IPS DF 4.7 (cell line): ENCODE results near the gene ARHGEF4.

Experiments
- DNase-seq: peaks from one replicate; pipeline ENCODE4 v3.0.0-alpha.2; 2013; ENCODE audit warnings: low spot score; ENCODE audit errors: extremely low read depth

ARHGEF4 gene

GRCh38 chr2:130849896-130850787 lies 13.4 kb downstream of the ARHGEF4 start:
- DNase-seq, result no peak

GRCh38 chr2:130850788-130851623 lies 14.3 kb downstream of the ARHGEF4 start:
- DNase-seq, result no peak

DNA sequence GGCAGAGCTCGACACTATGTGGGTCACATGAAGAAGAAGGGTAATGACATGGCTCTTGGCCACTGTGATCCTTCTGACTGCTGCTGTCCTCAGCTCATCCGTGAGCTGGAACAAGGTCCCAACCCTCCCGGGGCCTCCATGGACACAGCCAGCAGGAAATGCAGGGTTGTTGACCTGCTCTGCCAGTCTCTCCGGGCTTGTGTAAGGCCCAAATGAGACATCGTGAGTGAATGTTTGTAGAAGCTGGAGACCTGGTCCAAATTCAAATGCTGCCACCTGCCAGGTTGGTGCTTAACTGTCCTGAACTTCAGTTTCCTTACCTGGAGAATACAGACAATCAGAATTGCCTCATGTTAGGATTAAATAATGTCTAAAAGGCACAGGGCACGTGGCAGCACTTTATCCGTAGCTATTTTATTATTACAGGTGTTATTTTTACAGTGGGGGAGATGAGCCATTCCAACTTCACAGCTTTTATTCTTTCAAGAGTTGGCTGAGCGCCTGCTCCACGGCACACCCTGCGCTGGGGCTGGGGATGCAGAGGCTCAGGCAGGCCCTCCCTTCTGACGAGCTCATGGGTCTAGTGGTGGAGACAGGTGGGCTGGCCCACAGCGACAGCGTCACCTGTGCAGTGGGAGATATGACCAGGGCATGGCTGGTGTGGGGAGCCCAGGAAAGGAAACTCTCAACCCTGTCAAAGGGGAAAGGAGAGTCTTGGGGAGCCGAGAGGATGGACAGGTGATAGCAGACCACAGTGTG lies 15.1 kb downstream of the ARHGEF4 start:
- no peak for DNase-seq

DNA sequence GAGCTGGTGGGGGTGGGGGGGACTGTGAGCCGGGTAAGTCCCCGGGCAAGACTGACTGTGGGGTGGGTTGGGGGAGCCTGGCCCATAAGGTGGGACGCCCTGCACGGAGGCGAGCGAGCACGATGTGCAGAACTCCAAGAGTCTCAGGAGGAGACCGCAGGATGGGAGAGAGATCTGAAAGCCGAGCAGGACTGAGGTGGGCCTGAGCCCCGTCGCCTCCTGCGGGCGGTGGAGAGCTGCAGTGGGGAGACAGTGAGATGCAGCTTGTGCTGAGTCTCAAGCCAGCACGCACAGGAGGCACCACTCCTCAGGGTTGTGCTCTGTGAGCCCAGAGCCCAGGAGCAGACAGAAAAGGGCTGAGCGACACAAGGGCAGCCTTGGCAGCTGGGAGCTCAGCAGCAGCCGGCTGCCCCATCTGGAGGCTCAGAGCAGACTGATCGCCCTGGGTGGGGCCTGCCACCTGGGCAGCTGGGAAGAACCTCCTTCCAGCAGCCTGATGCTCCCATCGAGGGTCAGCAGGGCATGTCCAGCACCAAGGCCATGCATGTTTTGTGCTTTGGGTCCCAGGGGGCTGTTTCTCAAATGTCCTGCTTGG lies 15.9 kb downstream of the ARHGEF4 start:
- no peak for DNase-seq

GRCh38 chr2:130853391-130853790 lies 16.7 kb downstream of the ARHGEF4 start:
- no peak for DNase-seq

GRCh38 chr2:130854301-130854700 lies 17.6 kb downstream of the ARHGEF4 start:
- no peak for DNase-seq

- no peak for DNase-seq
These were observed 28.4 kb downstream of the ARHGEF4 start for GRCh38 chr2:130864830-130865800.

- DNase-seq, result no peak
These were observed 32.9 kb downstream of the ARHGEF4 start for GRCh38 chr2:130869441-130870160.

DNA sequence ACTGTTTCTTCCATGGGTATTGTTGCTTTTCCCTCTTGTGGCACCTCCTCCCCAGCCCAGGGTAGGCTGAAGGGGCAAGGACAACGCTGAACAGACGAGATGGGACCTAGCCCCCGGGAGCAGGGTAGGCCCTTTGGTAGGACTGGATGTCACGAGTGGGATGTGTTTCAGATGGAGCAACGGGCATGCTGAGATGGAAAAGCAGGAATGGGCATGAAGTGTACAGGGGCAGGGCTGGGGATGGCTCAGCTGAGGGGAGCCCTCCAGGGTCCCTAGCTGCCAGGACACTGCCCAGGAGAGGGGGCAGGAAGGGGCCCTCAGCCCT lies 33.4 kb downstream of the ARHGEF4 start:
- DNase-seq, result no peak

DNA sequence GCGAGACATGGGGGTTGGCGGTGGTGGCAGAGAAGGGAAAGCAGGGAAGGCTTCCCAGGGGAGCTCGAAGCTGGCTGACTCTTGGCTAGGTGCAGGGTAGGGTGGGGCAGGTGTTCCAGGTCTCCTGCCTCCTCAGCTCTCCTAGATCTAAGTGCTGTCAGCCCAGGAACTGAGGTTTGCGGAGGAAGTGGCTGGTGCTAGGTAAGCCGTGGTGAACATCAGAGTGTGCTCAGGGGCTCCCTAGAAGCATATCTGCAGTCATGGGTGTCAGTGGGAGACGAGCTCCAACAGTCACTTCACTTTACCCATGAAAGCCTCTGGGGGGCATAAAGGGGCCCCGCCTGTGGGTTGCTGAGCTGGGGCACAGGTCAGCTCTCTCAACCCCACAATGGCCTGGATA lies 34.1 kb downstream of the ARHGEF4 start:
- no peak for DNase-seq

DNA sequence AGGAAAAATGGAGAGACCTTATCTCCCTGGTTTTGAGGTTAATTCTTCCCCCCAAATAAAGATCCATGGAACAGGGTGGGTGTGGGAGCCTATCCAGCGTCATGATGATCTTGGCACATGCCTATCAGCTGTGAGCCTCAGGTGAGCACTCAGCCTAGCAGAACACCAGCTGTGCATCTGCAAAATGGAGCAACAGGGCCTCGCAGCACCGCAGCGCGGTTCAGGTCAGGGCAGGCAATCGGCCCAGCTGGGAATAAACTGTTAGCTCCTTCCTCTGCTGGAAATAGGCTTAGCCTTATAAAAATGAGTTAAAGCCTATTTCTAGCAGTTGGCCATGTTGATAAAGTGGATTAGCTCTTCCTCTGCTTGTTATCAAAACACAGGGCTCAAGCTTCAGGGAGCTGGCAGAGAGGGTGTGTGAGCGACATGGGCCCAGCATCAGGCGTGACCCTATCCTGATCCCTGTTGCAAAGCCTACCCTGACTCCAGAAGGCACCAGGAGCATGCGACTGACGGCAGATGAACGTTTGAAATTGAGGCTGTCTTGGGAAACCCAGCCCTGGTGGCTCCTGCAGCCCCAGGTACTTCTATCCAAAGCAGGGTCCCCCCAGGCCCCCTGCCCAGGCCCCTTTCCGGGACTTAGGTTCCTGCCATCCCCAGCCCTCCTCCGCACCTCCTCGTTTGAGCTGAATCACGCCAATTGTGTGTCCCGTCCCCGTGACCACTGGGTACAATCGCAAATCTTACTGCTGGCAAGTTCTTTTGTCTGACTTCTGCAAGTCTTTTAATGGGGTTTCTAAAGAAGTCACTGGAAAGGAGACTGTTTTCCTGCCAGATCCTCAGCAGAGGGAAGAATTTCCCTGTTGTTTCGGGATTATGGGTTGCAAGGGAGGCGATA lies 35.4 kb downstream of the ARHGEF4 start:
- DNase-seq, result no peak

- no peak for DNase-seq
These were observed 36.0 kb downstream of the ARHGEF4 start for GRCh38 chr2:130872741-130873125.

DNA sequence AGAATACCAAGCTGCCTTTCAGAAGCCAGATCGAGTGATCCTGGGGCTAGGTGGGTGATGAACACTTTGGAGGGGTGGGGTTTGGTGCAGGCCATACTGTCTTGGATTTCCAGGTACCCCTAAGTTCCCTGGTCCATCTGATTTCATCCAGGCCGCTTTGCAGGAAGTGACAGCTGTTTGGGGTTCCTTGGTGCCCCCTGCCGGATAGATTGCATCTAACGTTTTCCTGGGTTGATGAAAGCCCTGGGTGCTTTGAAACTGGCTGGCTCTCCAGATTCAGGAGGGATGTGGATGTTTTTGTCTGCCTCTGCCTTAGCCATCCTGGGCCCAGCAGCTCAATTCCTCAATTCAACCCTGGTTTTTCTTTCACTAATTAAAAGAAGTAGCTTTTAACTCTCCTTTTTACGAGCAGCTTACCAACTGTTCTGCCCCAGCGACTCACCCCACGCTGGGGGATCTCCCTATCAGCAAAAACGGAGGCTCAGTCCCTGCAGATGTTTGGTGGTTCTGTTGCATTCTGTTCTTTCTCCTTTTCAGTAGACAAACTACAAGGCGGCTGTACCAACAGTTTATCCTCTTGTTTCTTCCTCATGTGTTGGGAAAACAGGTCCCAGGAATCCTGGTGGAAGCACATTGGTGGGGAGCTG lies 37.1 kb downstream of the ARHGEF4 start:
- DNase-seq, result peak; percentile 51

- DNase-seq, result no peak
These were observed 37.8 kb downstream of the ARHGEF4 start for GRCh38 chr2:130874512-130874911.

DNA sequence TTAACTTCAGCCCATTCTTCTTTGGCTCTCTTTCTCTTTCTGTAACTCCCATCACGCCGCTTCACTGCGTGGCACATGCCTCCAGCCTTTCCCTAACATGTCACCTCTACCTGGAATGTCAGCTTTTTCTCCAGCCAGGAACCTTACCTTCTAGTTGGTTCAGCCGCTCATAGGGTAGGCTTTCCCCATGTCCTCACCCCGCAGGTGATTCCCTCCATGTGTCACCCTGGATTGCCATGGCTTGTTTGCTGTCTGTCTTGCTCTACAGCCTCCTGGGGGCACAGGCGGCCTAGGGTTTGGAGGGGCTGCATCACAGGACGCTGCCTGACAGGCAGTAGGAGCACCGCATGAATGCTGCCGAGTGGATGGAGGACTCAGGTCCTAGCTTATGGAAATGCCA lies 39.2 kb downstream of the ARHGEF4 start:
- no peak for DNase-seq

DNA sequence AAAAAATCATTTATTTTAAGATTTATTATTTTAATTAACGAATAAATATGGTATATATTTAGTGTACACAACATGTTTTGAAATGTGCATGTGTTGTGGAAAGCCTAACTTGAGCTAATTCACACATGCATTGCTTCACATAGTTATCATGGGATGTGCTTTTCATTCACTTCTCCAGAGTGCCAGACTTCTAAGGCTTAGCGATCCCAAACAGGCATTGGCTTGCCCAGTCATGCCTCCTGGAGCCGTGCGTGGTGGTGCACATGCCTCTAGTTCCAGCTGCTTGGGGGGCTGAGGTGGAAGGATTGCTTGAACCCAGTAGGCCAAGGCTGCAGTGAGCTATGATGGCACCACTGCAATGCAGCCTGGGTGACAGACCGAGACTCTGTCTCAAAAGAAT lies 40.5 kb downstream of the ARHGEF4 start:
- no peak for DNase-seq

GRCh38 chr2:130878316-130878715 lies 41.6 kb downstream of the ARHGEF4 start:
- no peak for DNase-seq

- no peak for DNase-seq
These were observed 42.2 kb downstream of the ARHGEF4 start for GRCh38 chr2:130878933-130879332.
